CD4-positive, alpha-beta T cell (primary cell): ENCODE results near the gene MBD5. TPM values are rescaled to one million over a fixed set of nuclear protein-coding genes. Genes with fewer than 3 reads are reported as not detected.

Experiments used
- ATAC-seq: fragments of 200-7000 bp; cut with Tn5 transposase; one replicate; pipeline ENCODE4 v1.10.0; 2022; ENCODE audit warnings: mild to moderate bottlenecking; ENCODE audit not compliant: poor library complexity
- CTCF ChIA-PET: fragments of 350-600 bp; sonication (Branson Sonifier 250); formaldehyde crosslinking; loops from one replicate; lab custom pipeline; 2021; ENCODE audit warnings: antibody characterized with exemption, inconsistent platforms; lab: Charles Lee
- POLR2A ChIA-PET: fragments of 350-600 bp; sonication (Branson Sonifier 250); formaldehyde crosslinking; loops from one replicate; lab custom pipeline; 2021; ENCODE audit warnings: antibody characterized with exemption, inconsistent platforms; lab: Charles Lee
- DNase-seq, 14 experiments: peaks; one replicate each; pipeline ENCODE4 v3.0.0-alpha.2; 2013 to 2020; ENCODE audit warnings: mixed read lengths in 2 of 14
- H3K27ac ChIP-seq, 2 donors: one replicate each; pipeline versions ENCODE4 v1.5.1 to v1.7.0; 2013; ENCODE audit warnings: low read length in 2 of 2, low read depth in 1 of 2, mild to moderate bottlenecking in 1 of 2
- H3K27me3 ChIP-seq, 2 experiments: 1 replicate in 1 of 2; 2 replicates in 1 of 2; pipeline versions ENCODE4 v1.6.1 to v1.7.0; 2013; ENCODE audit warnings: low read length in 2 of 2, control low read depth in 1 of 2, mild to moderate bottlenecking in 1 of 2, moderate library complexity in 1 of 2; ENCODE audit not compliant: insufficient read depth in 2 of 2, control insufficient read depth in 1 of 2
- H3K36me3 ChIP-seq: one replicate; pipeline ENCODE4 v1.6.1; 2013; ENCODE audit warnings: low read length, control low read depth; ENCODE audit not compliant: insufficient read depth
- H3K4me1 ChIP-seq: one replicate; pipeline ENCODE4 v1.6.1; 2013; ENCODE audit warnings: low read length, control low read depth; ENCODE audit not compliant: insufficient read depth
- H3K4me3 ChIP-seq: one replicate; pipeline ENCODE4 v1.5.1; 2013; ENCODE audit warnings: mild to moderate bottlenecking, low read length, moderate library complexity
- H3K9me3 ChIP-seq, 2 experiments: 1 replicate in 1 of 2; 2 replicates in 1 of 2; pipeline versions ENCODE4 v1.6.1 to v1.7.0; 2013; ENCODE audit warnings: low read length in 2 of 2, mild to moderate bottlenecking in 2 of 2, control low read depth in 1 of 2, moderate library complexity in 1 of 2; ENCODE audit not compliant: control insufficient read depth in 1 of 2, insufficient read depth in 1 of 2
- H3K27ac Mint-ChIP-seq: one replicate; pipeline ENCODE4 v1.8.0; 2020; ENCODE audit warnings: mixed read lengths
- H3K27me3 Mint-ChIP-seq: one replicate; pipeline ENCODE4 v1.8.0; 2021; ENCODE audit warnings: mixed read lengths
- H3K36me3 Mint-ChIP-seq: one replicate; pipeline ENCODE4 v1.8.0; 2021; ENCODE audit warnings: low read depth, mixed read lengths
- H3K4me1 Mint-ChIP-seq: one replicate; pipeline ENCODE4 v1.8.0; 2021; ENCODE audit warnings: low read depth, mixed read lengths
- H3K4me3 Mint-ChIP-seq: one replicate; pipeline ENCODE4 v1.8.0; 2020; ENCODE audit warnings: mild to moderate bottlenecking, mixed read lengths
- H3K9me3 Mint-ChIP-seq: one replicate; pipeline ENCODE4 v1.8.0; 2020; ENCODE audit warnings: mixed read lengths
- CTCF ChIP-seq: fragments of 200-600 bp; IDR thresholded peaks from one replicate; pipeline ENCODE4 v1.8.0; 2022; ENCODE audit warnings: antibody characterized with exemption, mild to moderate bottlenecking
- intact Hi-C, 2 experiments: fragments of 100-400 bp; cut with DNase I in 1 of 2; cut with micrococcal nuclease in 1 of 2; formaldehyde crosslinking; loops; one replicate each; pipeline versions ENCODE4 v1.15.1 to v1.9.0; 2023 to 2025; cut with DNase I, micrococcal nuclease
- total RNA-seq, 174 experiments: library from RNA in 2 of 174; stranded (reverse) in 2 of 174; gene quantifications; one replicate each; pipeline ENCODE4 v1.2.3 and lab custom pipeline; 2021 to 2026

The MBD5 gene
- total RNA-seq, 2 experiments from 2014 or later, result 49.8 to 52.9 TPM

GRCh38 chr2:148172131-148172753, 151.4 kb downstream of the MBD5 start:
- H3K27me3 ChIP-seq, result no peaks in the 10 kb centered on the region
- Mint-ChIP-seq H3K9me3 (peaks cover 2% of the 10 kb centered on the region), H3K4me3 (no peak overlapping the region), H3K27ac (no peak overlapping the region), H3K27me3 (no peaks in the 10 kb centered on the region), H3K4me1 (no peaks in the 10 kb centered on the region), H3K36me3 (peaks cover 33% of the 10 kb centered on the region)
- DNase-seq (no peak), ATAC-seq (no peak)
- H3K4me1 ChIP-seq, result no peaks in the 10 kb centered on the region
- H3K27ac ChIP-seq, result no peak overlapping the region
- intact Hi-C loops, result no loop called here
- ChIA-PET POLR2A (no interaction called here), CTCF (no interaction called here)
- H3K36me3 ChIP-seq, result no peaks in the 10 kb centered on the region
- H3K9me3 ChIP-seq, result peaks cover 0 to 16% of the 10 kb centered on the region in 2 experiments
- no peak overlapping the region for H3K4me3 ChIP-seq
- no peak for TF ChIP-seq CTCF

GRCh38 chr2:148173168-148173567, 152.3 kb downstream of the MBD5 start:
- CTCF ChIA-PET, result interaction anchor here (1.5 kb wide), 1 partner anchor 23 kb away, joined by 3 read pairs; no protein-coding TSS in a partner anchor
- intact Hi-C loops, result no loop called here

GRCh38 chr2:148177559-148177958, 156.7 kb downstream of the MBD5 start:
- H3K4me3 ChIP-seq, result no peak overlapping the region
- intact Hi-C loops, result no loop called here
- H3K27ac Mint-ChIP-seq, result no peak overlapping the region
- ATAC-seq, result no peak
- H3K27ac ChIP-seq, result no peak overlapping the region
- peaks cover 48% of the 10 kb centered on the region for H3K36me3 Mint-ChIP-seq
- H3K4me1 Mint-ChIP-seq, result no peaks in the 10 kb centered on the region
- H3K27me3 ChIP-seq, result no peaks in the 10 kb centered on the region
- ChIA-PET POLR2A (no interaction called here), CTCF (no interaction called here)
- no peaks in the 10 kb centered on the region for H3K4me1 ChIP-seq
- no peaks in the 10 kb centered on the region for H3K36me3 ChIP-seq
- H3K27me3 Mint-ChIP-seq, result no peaks in the 10 kb centered on the region
- no peak for DNase-seq
- no peak for TF ChIP-seq CTCF
- H3K9me3 Mint-ChIP-seq, result no peaks in the 10 kb centered on the region
- H3K4me3 Mint-ChIP-seq, result no peak overlapping the region
- peaks cover 0 to 7% of the 10 kb centered on the region in 2 experiments for H3K9me3 ChIP-seq

More at GRCh38 chr2:148173168-148173567, 152.3 kb downstream of the MBD5 start:
- Mint-ChIP-seq H3K36me3 (peaks cover 34% of the 10 kb centered on the region), H3K4me1 (no peaks in the 10 kb centered on the region), H3K9me3 (peaks cover 2% of the 10 kb centered on the region), H3K4me3 (no peak overlapping the region), H3K27me3 (no peaks in the 10 kb centered on the region), H3K27ac (no peak overlapping the region)
- Histone ChIP-seq H3K27ac (no peak overlapping the region), H3K27me3 (no peaks in the 10 kb centered on the region), H3K4me1 (no peaks in the 10 kb centered on the region), H3K36me3 (no peaks in the 10 kb centered on the region), H3K9me3 (peaks cover 0 to 16% of the 10 kb centered on the region in 2 experiments), H3K4me3 (no peak overlapping the region)
- ATAC-seq, result no peak
- TF ChIP-seq CTCF, result no peak
- DNase-seq, result no peak
- POLR2A ChIA-PET, result no interaction called here
